ENCODE results near the gene OLFML2A.
"Not testable (repeated sequence)": the region's sequence is repeated elsewhere in the genome, so short reads cannot be mapped to it uniquely, and the experiment has no call there.

The OLFML2A gene

DNA sequence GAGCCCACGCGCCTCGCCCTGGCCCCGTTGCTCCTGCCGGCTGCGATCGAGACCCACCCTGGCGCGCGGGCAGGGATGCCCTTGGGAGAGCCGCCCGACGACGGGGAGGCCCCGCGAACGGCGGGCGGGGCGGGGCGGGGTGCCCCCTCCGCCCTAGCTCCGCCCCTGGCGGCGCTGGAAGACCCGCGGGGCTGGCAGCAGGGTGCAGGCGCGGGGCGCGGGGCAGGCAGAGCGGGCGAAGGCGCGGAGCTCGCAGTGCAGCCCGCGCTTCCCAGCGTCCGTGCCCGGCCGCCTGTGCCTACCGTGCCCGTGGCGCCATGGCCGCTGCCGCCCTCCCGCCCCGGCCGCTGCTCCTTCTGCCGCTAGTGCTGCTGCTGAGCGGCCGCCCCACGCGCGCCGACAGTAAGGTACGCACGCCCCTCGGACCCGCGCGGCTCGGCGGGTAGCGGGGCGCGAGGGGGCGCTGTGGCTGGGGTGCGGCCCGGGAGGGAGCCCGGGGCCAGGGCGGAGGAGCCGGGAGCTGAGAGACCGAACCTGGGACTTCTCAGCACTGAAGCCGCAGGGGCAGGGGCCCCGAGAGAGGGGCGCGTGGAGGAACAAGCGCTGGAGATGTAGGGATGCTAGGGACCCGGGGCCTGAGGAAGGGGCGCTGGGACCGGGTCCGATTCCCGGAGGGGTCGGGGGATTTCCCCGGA lies at the start of gene OLFML2A:
Gene OLFML2A (plus strand): TSS at position 180 of the 695 bp plus-strand sequence. CDS start 138 bp downstream, at position 318.
- DNase-seq = peak; percentile 16

DNA sequence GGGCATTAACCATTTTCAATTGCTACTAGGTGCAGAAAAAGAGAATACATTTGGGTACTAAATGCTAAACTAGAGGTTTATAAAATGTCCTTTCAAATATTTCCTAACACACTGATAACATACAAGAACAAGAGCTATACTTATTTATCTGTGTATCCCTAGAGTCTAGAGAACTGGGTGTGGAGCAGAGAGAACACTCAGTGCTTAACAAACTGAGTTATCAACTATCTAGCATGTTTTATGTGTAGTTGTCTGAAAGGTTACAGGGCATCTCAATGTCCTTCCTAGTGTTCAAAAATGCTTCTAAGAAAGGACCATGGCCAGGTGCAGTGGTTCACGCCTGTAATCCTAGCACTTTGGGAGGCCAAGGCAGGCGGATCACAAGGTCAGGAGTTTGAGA lies 46.2 kb upstream of the OLFML2A start:
- DNase-seq = no peak

DNA sequence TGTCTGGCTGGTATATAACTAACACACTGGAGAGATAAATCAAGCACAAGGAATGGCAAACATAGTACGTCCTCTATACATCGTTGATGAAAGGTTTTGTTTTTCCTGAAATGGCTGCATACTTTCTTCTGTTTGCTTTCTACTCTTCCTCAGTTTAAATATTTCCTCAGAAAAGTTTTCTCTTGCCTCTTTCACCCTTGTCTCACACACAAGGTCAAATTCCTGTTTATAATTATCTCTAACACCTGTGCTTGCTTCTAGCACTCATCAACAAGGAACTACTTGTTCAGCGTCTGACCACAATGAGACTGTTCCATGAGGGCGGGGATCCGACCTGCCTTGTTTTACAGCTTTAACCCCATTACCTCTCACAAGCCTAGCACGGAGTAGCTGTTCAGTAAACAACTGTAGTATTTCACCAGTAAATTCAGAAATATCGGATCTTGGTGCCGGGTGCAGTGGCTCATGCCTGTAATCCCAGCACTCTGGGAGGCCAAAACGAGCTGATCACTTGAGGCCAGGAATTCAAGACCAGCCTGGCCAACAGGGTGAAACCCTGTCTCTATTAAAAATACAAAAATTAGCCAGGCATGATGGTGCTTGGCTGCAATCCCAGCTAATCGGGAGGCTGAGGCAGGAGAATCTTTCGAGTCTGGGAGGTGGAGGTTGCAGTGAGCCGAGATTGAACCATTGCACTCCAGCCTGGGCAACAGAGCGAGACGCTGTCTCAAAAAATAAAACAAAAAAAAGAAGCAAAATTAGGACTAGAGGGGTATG lies 42.8 kb upstream of the OLFML2A start:
- DNase-seq = no peak

DNA sequence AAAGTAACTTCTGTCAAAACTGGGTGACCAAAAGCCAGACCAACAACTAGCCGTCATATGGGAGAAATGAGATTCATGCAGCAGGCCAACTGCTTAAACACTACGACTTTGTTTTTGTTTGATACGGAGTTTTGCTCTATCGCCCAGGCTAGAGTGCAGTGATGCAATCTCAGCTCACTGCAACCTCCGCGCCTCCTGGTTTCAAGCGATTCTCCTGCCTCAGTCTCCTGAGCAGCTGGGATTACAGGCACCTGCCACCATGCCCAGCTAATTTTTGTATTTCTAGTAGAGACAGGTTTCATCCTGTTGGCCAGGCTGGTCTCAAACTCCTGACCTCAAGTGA lies 42.2 kb upstream of the OLFML2A start:
- DNase-seq = not testable (repeated sequence)

DNA sequence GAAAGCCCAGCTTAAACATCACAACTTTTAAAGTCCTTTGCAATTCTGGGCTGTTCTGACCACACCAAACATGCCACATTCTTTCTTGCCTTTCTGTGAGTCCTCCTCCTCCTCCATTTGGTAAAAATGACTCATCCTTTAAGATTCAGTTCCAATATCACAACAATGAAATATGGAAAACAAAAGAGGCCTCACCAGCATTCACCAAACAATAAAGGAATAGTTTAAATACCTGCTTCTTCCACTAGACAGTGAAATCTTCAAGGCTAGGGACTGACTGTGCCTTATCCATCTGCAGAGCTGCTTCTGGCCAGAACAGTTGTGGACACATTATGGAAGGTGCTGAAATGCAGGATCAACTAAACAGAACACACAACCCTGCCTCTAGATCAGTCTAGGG lies 41.8 kb upstream of the OLFML2A start:
- DNase-seq = no peak

DNA sequence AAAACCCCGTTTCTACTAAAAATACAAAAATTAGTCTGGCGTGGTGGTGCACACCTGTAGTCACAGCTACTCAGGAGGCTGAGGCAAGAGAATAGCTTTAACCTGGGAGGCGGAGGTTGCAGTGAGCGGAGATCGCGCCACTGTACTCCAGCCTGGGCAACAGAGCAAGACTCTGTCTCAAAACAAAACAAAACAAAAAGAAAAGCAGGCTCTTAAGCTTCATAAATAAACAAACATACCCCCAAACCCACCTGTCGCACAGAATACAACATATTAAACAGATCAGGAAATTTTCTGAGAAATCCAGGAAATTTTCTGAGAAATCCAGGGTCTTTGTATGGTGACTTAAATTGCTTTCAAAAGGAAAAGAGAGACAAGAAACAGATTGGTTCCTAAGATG lies 38.9 kb upstream of the OLFML2A start:
- not testable (repeated sequence) for DNase-seq

DNA sequence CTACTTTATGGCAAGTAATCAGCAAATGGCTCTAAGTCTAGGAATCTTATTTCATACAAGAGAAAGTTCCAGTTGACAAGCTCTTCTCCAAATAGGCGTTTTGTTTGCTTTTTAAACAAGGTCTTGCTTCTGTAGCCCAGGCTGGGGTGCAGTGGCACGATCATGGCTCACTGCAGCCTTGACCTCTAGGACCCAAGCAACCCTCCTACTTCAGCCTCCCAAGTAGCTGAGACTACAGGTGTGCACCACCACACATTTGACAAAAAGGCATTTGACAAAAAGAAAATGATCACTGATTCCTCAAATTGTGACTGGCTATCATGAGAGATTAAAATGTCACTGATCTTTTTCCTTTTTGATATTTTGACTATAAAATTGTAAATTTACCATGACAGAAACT lies 37.6 kb upstream of the OLFML2A start:
- no peak for DNase-seq

DNA sequence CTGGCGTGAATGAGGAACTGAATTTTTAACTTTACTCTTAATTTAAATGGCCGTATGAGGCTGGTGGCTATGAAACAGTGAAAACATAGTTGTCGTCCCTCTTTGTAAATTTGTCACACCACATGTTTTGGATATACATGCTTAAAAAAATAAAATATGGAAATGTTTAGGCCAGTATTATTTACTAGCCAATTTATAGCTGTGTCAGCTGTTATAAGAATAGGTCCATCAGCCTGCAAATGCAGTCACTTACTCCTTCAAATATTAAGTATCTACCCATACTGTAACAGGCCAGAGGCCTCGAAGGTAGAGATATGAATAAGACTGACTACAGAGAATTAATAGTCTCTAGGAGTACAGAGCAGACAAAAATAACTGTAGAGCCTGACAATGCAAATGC lies 35.8 kb upstream of the OLFML2A start:
- no peak for DNase-seq

DNA sequence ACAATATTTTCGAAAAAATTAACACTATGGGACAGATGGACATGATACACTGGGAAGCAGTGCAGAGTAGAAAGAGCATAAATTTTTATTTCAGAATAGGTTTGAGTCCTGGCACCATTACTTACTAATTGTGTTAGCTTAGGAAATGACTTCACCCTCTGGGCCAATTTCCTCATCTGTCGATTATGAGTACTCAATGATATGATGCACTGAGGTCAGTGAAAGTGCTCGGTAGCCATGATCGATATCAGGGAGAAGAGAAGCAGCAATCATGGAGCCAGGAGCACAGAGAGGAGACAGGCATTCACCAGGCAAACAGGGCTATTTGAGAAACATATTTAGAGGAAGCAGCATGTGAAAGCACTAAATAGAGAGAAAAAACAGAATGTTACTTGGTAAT lies 35.3 kb upstream of the OLFML2A start:
- no peak for DNase-seq

DNA sequence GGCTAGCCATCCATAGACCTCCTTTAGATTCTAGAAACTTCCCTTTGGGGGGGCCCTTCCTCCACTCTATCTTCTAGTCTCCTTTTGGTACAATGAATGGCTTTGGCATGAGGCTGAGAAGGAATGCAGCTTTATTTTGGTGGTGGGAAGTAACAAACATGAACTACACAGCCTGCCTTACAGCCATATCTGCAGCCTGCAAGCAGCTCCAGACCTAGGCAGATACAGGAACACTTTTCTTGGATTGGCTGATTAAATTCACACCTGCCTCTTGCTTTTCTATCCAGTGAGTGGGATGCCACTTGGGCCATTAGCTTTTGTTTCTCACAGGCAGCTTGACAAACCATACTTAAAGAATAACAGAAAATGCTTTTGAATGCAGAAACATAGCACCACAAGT lies 34.0 kb upstream of the OLFML2A start:
- DNase-seq = no peak

DNA sequence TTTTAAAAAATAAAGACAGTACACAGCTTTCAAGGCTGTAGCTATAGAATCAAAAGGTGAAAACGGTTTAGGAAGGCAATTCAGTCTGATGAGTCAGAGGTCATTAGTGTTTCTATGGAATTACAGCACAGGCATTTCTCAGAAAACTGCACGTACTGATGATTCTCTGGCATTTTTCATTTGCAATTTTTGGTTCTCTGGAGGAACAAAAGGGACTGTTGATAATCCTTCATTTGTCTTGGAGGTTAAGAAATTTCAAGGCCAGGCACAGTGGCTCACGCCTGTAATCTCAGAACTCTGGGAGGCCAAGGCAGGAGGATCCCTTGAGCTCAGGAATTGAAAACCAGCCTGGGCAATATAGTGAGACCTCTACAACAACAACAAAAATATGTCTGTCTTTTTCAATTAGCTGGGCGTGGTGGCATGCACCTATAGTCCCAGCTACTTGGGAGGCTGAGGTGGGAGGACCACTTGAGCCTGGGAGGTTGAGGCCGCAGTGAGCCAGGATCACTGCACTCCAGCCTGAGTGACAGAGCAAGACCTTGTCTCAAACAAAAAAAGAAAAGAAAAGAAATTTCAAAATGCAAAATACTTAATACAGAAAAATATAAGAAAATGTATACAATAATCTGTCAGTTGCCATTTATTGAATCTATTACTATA lies 33.1 kb upstream of the OLFML2A start:
- no peak for DNase-seq

DNA sequence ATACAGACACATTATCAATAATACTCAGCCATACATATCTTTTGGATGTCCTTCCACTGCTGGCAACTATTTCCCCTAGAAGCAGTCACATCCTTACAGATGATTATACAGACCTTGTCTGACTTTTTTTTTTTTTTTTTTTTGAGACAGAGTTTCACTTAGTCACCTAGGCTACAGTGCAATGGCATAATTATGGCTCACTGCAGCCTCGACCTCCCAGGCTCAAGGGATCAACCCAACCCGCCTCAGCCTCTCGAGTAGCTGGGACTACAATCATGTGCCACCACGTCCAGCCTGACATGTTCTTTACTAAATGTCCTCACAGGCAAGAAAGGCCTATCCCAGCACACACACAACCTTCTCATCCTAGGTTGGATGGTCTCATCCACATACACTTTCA lies 29.9 kb upstream of the OLFML2A start:
- DNase-seq = no peak

DNA sequence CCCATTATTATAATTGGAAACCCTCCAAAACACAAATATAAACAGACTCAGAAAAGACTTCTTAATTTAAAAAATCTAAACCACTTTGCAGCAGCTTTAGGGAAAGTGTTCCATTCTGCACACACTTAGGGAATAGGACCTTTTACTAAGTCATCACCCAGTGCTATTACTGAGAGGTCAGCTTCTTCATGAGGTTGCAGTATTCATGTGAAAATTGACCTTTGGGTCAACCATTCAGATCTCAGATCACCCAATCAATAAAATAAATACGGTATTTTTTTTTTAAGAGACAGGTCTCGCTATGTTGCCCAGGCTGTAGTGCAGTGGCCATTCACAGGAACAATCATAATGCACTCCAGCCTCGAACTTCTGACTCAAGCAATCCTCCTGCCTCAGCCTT lies 27.6 kb upstream of the OLFML2A start:
- DNase-seq = no peak

DNA sequence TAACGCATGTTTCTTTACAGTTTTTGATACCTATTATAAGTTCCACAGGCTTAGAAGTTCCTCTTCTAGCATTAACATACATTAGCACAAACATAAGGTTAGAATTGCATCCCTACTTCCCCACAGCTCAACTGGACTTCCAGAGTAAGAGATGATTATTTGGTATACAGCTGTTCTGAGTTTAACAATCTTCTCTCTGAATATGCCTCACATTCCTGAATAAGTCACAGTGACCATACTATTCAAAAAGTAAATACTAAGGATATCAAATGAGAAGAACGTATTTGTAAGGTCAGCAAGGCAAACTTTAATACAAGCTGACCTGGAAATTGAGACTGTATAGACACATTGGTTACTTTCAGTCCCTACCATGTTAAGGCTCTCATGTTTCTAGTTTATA lies 27.2 kb upstream of the OLFML2A start:
- DNase-seq = no peak

DNA sequence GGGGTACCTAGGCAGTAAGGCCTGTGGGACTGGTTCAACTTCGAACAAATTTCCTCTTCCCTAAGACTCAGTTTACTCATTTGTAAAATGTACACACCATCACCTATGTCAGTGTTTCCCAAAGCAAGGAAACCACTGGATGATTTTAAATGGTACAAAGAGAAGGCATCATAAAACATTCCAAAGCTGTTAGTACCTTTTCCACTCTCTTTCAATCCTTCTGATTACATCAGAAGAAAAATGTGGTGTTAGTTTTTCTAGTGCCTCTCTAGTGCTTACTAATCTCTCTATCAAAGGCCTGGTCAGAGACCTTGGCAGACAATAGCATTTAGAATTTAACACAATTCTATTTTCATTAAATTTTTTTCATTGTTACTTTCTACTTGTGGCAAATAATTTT lies 24.0 kb upstream of the OLFML2A start:
- DNase-seq = no peak

DNA sequence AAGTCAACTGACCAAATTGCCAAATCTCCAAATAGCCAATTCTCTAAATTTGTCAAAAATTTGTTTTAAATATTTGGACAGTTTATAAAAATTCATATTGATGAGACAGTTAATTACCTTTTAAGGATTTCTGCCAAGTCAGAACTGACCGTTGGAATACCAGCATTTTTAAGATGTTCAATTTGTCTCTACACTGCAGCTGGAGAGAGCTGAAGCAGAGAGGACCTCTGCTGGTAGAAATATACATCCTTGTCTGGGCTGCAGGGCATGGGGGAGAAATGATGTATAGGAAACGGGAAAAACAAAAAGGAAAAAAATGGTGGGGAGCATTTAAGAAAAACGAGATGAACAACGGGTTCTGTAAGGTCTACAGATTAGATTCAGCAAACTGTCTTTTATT lies 22.6 kb upstream of the OLFML2A start:
- no peak for DNase-seq

DNA sequence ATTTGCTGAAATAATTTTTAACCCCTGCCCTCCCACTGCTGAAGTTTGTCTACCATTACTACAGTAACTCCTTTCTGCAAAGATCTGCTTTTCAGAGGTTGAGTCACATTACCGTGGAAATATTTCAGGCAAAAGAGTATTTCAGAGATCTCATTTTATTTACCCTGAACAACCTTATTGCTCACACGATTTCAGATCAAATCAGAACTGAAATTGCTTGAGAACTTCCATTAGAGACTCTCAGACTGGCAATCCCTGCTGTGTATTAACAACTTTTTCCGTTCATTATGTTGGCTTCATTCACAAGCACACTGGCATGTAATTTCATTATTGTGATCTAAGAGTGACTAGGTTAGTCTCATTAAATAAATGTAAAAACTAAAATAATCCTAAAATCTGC lies 21.9 kb upstream of the OLFML2A start:
- no peak for DNase-seq

DNA sequence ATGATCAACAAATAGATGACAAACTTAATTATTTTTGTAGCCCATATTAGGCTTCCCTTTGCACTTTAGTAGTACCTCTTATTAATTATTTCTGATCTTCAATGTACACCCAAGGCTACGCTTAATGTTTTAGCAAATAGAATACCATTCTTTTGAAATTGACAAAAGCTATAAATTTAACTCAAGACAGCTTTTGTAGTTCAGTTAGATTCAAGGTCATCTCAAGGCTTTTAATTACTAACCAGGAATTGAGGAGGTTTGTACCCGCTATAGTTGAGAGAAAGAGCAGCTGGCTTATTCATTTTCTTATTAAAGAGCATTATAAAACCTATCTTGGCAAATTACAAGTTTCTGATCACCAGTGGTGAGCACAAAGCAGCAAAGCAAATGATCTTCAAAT lies 20.9 kb upstream of the OLFML2A start:
- DNase-seq = no peak

DNA sequence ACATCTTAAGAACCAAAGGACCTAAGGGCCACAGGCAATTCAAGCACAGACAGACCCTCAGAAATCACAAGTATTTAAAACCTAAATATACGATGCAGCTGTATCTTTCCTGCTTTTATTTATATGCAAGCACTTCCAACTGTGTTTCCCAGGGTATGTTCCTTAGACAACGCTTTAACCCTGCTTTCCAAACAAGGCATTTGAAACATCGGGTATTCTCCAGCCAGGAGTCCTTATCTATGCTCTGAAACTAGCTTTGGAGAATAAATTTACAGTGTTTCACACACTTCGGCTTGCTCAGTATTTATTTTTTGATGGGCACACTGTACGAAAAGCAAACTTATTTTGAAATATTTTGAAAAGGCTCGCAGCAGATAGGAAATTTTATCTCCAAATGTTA lies 19.3 kb upstream of the OLFML2A start:
- no peak for DNase-seq

DNA sequence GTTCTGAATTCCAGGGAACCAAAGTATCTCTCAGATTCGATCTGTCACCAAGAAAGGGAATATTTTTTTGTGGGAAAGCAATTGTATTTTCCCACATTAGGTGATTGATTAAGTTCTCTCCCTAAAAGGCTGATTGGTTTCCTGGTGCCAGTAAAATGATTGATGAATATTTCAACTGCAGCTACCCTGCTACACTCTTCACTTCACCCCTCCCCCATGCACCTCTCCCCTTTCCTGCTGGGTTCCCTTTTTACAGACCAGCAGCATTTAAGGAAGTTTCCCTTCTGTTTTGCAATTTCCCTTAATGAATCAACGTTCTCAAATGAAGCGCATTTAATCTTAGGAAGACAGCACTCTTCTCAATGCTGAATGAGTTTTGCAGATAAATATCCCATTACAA lies 18.9 kb upstream of the OLFML2A start:
- no peak for DNase-seq

DNA sequence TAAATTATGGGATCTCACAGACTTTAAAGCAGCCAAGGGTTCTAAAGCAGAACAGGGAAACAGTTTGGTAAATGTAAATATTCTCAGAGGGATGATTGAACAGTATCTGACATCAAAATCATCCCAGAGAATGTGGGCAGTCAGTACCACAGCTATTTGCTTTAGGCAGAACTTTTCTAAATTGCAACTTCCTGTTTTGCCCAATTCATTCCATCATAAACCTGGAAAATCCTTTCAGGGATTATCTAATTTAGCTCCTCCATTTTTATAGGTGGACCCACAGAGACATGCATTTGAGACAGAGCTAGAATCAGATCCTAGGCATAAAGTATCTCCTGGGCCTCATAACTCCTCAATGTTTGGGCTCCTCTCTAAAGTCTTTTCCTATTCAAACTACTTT lies 18.2 kb upstream of the OLFML2A start:
- no peak for DNase-seq

DNA sequence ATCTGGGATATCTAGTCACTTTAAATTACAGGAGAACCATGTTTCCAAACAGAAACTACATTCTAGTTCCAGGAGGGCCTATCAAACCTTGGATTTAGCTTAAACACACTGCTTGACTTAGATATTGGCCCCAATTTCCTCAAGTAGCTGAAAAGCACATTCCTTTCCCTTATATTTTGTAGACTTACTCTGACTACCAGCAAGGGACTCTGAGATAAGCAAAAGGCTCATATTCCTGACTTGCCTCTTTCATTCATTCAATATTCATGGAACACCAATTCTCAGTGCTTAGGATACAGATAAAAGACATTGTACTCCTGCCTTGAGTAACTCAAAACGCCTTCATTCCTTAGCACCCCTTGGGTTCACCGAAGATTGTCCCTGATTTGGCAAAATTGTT lies 17.6 kb upstream of the OLFML2A start:
- no peak for DNase-seq

DNA sequence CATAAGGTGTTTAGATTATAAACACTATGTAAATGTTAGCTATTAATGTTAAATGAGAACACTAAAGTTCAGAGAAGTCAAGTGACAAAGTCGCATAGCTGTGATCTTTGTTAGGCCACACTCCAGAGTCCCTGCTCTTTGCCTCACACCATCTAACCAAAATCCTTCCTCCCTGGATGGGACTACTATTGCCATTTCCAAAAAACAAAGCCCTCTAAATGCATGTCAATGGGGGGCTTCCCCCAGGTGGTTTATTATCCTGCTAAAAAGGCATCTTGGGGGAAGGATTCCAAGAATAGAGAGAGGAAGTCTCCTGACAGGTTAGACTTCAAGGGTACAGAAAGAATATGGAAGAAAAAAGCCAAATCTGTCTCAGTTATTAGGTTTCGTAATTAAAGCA lies 16.2 kb upstream of the OLFML2A start:
- no peak for DNase-seq

DNA sequence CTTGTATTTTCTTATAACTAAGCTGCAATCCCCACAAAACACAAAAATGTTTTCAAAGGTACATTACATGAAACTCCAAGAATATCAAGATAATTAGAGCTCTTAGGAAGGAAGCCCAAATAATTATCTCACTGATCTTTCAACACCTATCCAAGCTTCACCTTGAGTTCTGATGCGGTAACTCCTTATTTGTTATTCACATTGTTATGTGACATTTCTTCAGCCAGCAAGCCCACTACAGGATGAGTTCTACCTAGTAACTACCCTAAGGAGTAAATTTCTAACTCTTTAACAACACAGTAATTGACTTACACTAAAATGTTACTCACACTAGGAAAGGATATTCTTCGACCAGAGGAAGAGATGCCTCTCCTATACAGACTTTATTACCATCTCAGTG lies 15.7 kb upstream of the OLFML2A start:
- DNase-seq = no peak
